ENCODE results near the gene SIRT7. TPM values are rescaled to one million over a fixed set of nuclear protein-coding genes. Genes with fewer than 3 reads are reported as not detected.

Gene SIRT7
- total and polyA plus RNA-seq, 4 donors = 14.7 to 43.4 (median 32.9) TPM

- Histone ChIP-seq H3K27ac (ENCODE audit: low read depth in 1 of 2, low read length in 1 of 2) (no peak overlapping the region), H3K9ac (ENCODE audit: insufficient read depth in 1 of 2, low read length in 2 of 2) (no peak overlapping the region), H3K4me1 (ENCODE audit: control insufficient read depth in 5 of 5, insufficient read depth in 5 of 5, low read length in 5 of 5) (peaks cover 0 to 2% (median 0%) of the 10 kb centered on the region in 5 donors), H3K4me3 (no peak overlapping the region), H3K9me3 (ENCODE audit: control insufficient read depth in 4 of 4, insufficient read depth in 3 of 4, low read length in 3 of 4) (no peaks in the 10 kb centered on the region), H3K36me3 (ENCODE audit: control insufficient read depth in 4 of 4, insufficient read depth in 4 of 4, low read length in 4 of 4) (no peaks in the 10 kb centered on the region), H3K27me3 (ENCODE audit: control insufficient read depth in 3 of 3, insufficient read depth in 3 of 3, low read length in 2 of 3) (no peaks in the 10 kb centered on the region)
- DNase-seq (no peak), ATAC-seq (ENCODE audit: insufficient read depth, low FRiP score) (no peak)
- 73 to 85% methylated on average over 15 to 16 of the region's 16 CpGs for WGBS, 2 donors
- TF ChIP-seq, protein P1, sequence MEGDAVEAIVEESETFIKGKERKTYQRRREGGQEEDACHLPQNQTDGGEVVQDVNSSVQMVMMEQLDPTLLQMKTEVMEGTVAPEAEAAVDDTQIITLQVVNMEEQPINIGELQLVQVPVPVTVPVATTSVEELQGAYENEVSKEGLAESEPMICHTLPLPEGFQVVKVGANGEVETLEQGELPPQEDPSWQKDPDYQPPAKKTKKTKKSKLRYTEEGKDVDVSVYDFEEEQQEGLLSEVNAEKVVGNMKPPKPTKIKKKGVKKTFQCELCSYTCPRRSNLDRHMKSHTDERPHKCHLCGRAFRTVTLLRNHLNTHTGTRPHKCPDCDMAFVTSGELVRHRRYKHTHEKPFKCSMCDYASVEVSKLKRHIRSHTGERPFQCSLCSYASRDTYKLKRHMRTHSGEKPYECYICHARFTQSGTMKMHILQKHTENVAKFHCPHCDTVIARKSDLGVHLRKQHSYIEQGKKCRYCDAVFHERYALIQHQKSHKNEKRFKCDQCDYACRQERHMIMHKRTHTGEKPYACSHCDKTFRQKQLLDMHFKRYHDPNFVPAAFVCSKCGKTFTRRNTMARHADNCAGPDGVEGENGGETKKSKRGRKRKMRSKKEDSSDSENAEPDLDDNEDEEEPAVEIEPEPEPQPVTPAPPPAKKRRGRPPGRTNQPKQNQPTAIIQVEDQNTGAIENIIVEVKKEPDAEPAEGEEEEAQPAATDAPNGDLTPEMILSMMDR (IDR thresholded peaks at IDR 0.05; ENCODE audit: control extremely low read depth, extremely low read depth) = no peak
Measured at GRCh38 chr17:81952792-81953228, 34.8 kb upstream of the SIRT7 start.

- no peak for ATAC-seq (ENCODE audit: insufficient read depth, low FRiP score)
- TF ChIP-seq, protein P1 (IDR thresholded peaks at IDR 0.05; ENCODE audit: control extremely low read depth, extremely low read depth) = no peak
- 45 to 50% methylated on average over 13 of the region's 13 CpGs for WGBS, 2 donors
- DNase-seq = no peak
- no peak overlapping the region for H3K9ac ChIP-seq (ENCODE audit: insufficient read depth in 1 of 2, low read length in 2 of 2)
- peaks cover 0 to 2% (median 0%) of the 10 kb centered on the region in 5 donors for H3K4me1 ChIP-seq (ENCODE audit: control insufficient read depth in 5 of 5, insufficient read depth in 5 of 5, low read length in 5 of 5)
- H3K9me3 ChIP-seq (ENCODE audit: control insufficient read depth in 4 of 4, insufficient read depth in 3 of 4, low read length in 3 of 4) = no peaks in the 10 kb centered on the region
- H3K4me3 ChIP-seq = no peak overlapping the region
- no peaks in the 10 kb centered on the region for H3K27me3 ChIP-seq (ENCODE audit: control insufficient read depth in 3 of 3, insufficient read depth in 3 of 3, low read length in 2 of 3)
- no peak overlapping the region for H3K27ac ChIP-seq (ENCODE audit: low read depth in 1 of 2, low read length in 1 of 2)
- no peaks in the 10 kb centered on the region for H3K36me3 ChIP-seq (ENCODE audit: control insufficient read depth in 4 of 4, insufficient read depth in 4 of 4, low read length in 4 of 4)
Measured at GRCh38 chr17:81951785-81952684, 34.1 kb upstream of the SIRT7 start.

DNA sequence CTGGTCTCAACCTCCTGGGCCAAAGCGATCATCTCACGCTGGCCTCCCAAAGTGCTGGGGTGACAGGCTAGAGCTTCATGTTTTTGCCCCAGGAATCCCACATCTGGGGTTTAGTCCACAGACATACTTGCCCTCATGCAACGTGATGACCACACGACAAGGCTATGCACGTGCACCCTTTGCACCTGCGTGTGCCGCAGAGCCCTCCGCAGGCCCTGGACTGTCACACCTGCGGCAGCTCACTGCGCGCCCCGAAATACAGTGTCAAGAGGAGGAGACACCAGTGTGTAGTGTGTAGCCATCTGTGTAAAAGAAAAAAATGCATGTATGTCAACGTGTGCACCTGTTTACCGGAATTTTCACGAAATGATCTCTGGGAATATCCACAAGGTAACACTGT, 32.5 kb upstream of the SIRT7 start:
- no peaks in the 10 kb centered on the region for H3K36me3 ChIP-seq (ENCODE audit: control insufficient read depth in 4 of 4, insufficient read depth in 4 of 4, low read length in 4 of 4)
- DNase-seq = no peak
- no peak for ATAC-seq (ENCODE audit: insufficient read depth, low FRiP score)

More for the DNA sequence above, 32.5 kb upstream of the SIRT7 start:
- H3K4me1 ChIP-seq (ENCODE audit: control insufficient read depth in 5 of 5, insufficient read depth in 5 of 5, low read length in 5 of 5) = peaks cover 0 to 2% (median 0%) of the 10 kb centered on the region in 5 donors
- 90 to 91% methylated on average over 15 of the region's 15 CpGs for WGBS, 2 donors
- H3K9ac ChIP-seq (ENCODE audit: insufficient read depth in 1 of 2, low read length in 2 of 2) = no peak overlapping the region
- H3K27ac ChIP-seq (ENCODE audit: low read depth in 1 of 2, low read length in 1 of 2) = no peak overlapping the region
- H3K27me3 ChIP-seq (ENCODE audit: control insufficient read depth in 3 of 3, insufficient read depth in 3 of 3, low read length in 2 of 3) = no peaks in the 10 kb centered on the region
- H3K4me3 ChIP-seq = no peak overlapping the region
- TF ChIP-seq, protein P1 (IDR thresholded peaks at IDR 0.05; ENCODE audit: control extremely low read depth, extremely low read depth) = no peak
- no peaks in the 10 kb centered on the region for H3K9me3 ChIP-seq (ENCODE audit: control insufficient read depth in 4 of 4, insufficient read depth in 3 of 4, low read length in 3 of 4)

All from lung (tissue), 12 donors.